ENCODE results near the gene EIF4E3.
A peak's percentile ranks its signal among the peaks of the same experiment; 100 is the strongest.

EIF4E3 gene

DNA sequence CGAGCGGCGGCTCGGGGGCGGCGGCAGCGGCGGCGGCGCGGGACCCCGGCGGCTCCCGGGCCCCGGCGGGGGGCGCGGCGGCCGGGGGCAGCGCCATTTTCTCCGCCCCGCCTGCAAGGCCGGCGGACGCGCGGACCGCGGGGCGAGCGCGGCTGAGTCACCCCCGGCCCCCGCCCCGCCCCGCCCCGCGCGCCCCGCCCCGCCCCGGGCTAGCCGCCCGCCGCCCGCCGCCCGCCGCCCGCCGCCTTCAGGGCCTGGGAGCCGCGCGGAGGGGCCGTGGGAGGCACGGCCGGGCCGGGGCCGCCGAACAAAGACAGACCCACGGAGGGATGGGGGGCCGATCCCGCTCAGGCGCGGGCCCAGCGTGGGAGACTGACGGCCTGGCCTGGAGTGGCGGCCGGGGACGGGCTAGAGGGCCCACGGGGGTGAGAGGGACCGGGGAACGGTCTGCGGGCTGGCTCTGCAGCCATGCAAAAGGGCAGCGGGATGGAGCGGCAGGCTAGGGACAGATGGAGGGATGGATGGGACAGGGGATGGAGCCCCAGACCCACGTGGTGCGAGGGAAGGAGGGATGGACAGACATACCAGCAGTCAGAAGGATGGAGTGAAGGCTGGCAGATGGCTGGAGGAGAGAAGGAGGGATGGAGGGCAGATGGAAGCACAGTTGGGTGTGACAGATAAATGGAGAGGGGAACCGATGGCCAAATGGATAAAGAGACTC lies at the start of gene EIF4E3:
EIF4E3 (minus strand) TSS at position 132 of the 721 bp plus-strand sequence; CDS start at position 97, 35 bp downstream.
- DNase-seq = no peak

- no peak for DNase-seq
These were observed 46.7 kb upstream of the EIF4E3 start for GRCh38 chr3:71771884-71772283.

DNA sequence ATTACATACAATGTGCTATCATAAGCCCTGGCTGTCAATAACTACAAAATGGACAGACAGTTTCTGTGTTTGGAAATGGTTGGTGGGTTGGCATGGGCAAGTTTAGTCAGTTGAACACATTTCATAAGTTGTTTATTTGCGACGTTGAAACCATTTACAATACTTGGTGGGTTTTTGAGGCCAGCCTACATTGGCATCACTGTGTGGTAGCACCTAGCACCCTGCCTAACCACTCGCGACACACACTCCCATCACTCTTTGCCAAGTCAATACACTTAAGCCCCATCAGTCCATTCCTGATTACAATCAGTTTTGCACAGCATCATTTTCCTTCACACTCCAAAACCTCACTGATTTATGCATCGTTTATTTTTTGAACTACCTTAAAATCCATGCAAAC lies 45.9 kb upstream of the EIF4E3 start:
- DNase-seq = no peak

DNA sequence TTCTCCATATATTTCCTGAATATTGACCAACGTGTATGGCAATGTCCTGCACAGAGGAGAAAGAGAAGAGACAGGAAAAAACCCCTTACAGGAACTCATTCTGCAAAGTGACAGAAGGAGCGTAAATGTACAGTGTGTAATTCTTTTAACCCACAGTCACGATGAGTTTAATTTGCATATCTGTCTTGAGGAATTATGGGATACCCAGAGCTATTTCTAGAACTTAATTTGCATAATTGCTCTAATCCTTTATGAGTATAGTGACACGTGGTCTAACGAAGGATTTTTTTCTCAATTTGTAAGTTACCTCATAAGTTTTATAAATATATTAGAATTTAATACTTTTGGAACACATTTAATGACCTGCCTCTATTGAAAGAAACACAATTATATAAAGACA lies 38.2 kb upstream of the EIF4E3 start:
- no peak for DNase-seq

DNA sequence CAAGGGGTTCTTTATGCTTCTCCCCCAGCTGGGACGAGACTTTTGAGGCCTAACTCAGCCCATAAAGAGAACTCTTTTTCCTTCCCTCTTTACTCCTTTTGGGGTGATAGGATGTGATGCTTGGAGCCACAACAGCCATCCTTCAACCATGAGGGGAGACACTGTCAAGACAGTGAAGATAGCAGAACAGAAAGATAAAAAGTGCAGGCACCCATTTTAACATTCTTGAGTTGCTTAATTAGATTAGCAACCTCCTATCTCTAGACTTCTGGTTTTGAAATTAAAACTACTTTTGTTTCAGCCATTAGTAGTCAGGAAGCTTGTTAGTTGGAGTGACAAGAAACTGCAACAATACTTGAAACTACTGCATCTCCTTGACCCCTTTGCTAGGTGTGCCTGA lies 34.9 kb upstream of the EIF4E3 start:
- no peak for DNase-seq

DNA sequence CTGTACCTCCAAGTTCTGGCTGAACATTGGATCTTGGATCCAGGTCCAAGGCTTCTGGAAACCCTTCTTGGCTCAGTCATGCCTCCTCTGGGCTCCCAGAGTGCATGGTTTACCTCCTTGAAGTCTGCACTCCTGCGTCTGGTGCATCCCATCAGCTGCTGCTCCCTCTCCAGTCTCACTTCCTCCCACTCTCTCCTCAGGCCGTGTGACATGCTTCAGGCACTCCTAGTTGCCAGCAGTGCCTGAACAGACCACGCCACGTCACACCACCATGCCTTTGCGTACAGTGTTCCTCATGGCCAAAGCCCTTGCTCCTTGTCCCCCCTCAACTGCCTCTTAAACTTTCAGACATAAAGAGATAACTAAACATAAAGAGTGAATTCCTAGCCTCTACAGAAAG lies 34.2 kb upstream of the EIF4E3 start:
- no peak for DNase-seq

- no peak for DNase-seq
These were observed 32.9 kb upstream of the EIF4E3 start for GRCh38 chr3:71758091-71758490.

DNA sequence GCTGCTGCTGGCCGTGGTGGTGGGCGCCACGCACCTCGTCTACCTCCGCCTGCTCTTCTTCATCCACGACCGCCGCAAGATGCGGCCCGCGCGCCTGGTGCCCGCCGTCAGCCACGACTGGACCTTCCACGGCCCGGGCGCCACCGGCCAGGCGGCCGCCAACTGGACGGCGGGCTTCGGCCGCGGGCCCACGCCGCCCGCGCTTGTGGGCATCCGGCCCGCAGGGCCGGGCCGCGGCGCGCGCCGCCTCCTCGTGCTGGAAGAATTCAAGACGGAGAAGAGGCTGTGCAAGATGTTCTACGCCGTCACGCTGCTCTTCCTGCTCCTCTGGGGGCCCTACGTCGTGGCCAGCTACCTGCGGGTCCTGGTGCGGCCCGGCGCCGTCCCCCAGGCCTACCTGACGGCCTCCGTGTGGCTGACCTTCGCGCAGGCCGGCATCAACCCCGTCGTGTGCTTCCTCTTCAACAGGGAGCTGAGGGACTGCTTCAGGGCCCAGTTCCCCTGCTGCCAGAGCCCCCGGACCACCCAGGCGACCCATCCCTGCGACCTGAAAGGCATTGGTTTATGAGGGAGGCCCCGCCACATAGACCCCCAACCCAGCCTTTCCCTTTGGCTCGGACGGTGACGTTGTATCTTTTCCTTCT lies 29.5 kb upstream of the EIF4E3 start:
- no peak for DNase-seq

GRCh38 chr3:71753701-71754609 lies 28.8 kb upstream of the EIF4E3 start, which contains the start of gene GPR27:
GPR27 (plus strand) TSS chr3:71753855; CDS start chr3:71754050, 195 bp downstream.
- no peak for DNase-seq

- DNase-seq = no peak
These were observed 27.9 kb upstream of the EIF4E3 start for GRCh38 chr3:71752831-71753700.

DNA sequence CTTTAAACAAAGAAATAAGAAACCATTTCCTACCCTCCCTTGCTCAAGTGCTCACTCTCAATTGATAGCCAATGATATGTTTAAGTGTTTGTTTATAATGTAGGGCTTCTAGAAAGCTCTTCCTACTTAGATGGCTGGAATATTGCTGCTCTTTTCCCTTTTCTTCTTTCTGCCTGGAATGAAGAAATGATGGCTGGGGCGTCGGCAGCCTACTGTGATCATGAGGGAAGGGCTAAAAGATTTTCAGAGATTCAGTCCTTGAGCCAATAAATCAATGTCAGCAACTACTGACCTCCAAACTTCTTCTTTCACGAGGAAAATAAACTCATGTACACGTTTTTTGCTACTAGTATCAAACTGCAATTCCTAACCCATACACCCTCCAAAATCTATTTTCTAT lies 26.4 kb upstream of the EIF4E3 start:
- DNase-seq = no peak

DNA sequence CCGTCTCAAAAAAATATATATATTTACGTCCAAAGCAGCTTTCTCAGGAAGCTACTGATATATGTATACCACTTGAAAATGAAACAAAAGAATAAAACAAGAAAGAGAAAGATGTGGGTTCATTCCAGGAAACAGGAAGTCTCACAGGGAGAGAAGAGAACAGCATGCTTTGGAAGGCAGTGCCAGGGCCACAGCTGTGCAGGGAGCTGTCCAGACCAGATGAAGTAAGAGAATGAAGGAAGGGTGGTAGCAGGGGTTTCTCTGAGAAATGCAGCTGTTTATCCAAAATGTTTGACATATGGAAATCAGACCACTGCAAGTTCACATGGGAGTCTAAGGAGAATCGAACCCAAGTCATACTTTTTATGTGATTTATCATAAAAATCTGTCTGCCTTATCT lies 19.5 kb upstream of the EIF4E3 start:
- DNase-seq = no peak

DNA sequence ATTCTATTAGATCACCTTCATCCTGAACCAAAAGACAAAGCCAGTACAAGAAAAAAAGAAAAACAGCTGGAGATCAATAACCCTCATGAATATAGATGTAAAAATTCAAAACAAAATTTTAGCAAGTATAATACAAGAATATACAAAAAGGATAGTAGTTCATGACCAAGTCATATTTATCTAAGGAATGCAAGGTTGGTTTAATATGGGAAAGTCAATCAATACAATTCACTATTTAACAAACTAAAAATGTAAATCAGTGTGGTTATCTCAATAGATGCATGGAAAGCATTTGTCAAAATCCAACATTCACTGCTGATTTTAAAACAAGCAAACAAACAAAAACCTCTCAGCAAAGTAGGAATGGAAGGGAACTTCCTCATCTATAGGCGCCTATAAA lies 17.4 kb upstream of the EIF4E3 start:
- no peak for DNase-seq

- no peak for DNase-seq
These were observed 9.7 kb upstream of the EIF4E3 start for GRCh38 chr3:71734881-71735280.

DNA sequence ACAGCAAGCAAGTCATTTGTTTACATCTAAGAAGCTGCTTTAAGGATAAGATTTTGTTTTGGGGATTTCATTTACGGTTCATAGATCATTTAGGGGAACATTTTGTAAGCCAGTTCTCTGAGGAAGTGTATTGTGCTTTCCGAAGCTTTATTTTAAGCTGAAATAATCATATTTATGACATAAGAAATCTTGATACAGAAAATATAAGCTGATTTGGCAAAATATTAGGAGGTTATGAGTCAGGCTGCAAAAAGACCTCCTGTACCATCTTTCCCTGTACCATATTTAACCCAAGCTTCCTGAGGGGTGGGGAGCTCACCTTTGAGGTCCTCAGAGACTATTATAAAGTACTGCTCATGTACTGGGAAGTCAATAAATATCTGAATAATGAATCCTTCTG lies 8.1 kb upstream of the EIF4E3 start:
- DNase-seq = no peak

DNA sequence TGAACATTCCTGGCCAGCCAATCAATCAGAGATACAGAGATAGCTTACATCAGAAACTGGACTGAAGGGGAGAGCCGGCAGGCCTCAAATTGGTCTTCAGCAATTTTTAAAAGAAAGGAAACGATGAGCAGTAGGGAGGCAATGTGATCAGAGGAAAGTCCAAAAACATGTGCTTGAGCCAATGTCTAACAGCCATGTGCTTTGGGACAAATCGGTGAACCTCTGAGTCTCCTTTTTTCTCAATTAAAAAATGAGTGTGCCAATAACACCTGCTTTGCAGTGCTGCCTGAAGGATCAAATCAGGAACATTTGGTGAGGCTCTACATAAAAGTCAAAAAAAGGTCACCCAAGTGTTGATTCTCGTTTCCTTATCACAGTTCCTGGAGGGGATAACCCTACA lies 7.4 kb upstream of the EIF4E3 start:
- DNase-seq = no peak

GRCh38 chr3:71728632-71729342 lies 3.6 kb upstream of the EIF4E3 start:
- no peak for DNase-seq

GRCh38 chr3:71726146-71726545 lies 944 bp upstream of the EIF4E3 start:
- DNase-seq = no peak

- DNase-seq = peak; percentile 29
These were observed 475 bp downstream of the EIF4E3 start for GRCh38 chr3:71724584-71725270.

DNA sequence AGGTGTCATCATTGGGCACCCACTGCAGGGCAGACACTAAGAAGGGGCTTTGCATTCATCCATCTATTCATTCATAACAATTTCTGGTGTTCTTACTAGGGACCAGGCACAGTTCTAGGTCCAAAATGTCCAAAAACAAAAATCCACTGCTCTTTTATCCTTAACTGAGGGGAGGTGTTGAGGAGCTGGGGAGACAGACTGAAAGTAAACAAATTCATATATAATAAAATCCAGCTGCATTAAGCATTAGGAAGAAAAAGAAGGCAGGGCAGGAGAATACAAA lies 1.1 kb downstream of the EIF4E3 start:
- no peak for DNase-seq

DNA sequence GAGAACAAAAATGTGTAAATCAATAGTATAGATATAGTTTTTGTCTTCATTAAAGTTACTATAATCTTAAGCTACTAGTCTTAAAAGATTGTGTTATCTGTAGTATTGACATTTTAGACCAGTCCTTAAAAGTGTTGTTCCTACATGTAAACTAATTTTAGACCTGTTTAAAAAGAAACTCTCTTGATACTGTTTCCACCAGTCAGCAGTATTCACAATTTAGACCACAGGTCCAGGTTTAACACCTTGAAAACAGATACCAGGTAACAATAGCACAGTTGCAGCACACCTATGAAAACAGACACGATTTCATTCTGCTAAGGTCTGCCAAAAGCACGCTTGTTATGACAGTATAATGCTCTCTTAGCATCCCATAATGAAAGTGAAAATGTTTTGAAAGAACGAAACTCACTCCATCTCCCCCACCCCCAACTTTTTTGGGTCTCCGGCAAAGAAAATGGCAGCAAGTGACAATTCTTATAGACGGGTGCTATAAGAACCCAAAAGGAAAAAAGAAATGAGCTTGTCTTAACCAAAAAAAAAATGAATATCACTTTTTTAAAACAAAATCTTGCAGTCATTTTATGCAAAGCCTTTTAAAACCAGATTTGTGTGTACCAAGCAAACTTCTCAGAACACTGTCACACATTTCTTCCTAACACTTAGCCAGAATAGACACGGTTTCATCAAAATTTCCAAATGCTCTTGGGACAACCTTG lies 1.6 kb downstream of the EIF4E3 start:
- DNase-seq = no peak

All from NCI-H510A (cell line).